Activated naive CD4-positive, alpha-beta T cell (primary cell): ENCODE measurements around the gene KLHL9.

Source experiments
- DNase-seq, 4 experiments: peaks; one replicate each; lab custom pipeline; 2025; lab: John Stamatoyannopoulos, UW

KLHL9 gene

DNA sequence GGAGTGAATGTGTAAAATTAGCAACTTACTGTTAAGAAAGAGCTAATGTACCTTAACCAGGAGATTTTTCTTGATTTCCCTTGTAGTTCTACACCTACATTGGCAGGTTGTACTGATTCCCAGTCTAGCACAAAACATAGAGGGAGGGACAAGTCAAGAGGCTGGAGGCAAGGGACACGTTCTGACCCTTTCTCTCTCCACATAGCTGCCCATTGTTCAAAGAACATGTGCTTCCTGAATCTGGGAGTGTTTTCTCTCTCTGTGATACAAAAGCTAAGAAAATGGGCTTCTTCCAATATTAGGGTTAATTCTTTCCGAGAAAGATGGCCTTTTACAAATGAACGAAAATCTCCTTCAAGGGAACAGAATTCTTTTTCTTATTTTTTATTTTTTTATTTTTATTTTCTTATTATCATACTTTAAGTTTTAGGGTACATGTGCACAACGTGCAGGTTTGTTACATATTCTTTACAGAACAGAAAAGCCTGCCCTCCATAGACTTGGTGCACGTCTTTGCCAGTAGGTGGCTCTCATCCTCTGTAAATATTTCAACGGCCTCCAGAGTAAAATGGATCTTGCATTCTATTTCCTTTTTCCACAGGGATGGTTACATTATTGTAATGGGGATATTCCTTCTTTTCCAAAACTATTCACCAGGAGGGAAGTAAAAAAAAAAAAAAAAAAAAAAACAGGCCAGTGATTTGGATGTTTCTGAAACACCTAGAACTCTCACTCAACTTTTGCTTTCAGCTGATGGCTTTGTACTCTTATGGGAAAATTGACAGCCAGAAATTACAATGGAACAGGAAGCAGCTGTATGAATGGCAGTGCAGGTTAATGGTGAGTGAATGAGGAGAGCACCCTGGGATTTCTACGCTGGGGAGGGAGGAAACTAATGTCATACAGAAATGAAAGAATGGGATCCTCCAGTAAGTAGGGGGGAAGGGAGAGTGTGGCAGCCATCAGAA is 17.0 kb downstream of the KLHL9 start:
- DNase-seq, result no peak

DNA sequence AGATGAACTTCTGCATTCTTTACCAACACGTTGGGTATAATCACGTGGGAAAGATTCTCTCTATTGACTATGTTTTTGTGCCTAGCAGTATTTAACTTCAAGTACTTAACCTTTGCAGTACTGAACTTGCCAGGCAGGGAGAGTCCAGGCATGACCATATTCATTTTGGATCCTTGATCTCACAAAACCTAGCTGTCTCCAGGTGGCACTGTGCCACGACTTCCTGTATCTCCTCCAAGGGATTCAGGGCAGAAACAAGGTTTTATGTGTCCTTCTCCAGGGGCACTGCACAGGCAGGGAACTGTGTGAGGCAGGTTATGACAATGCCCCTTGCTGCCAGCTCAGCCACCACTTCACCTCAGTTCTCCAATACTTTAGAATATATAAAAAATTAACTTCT is 18.3 kb downstream of the KLHL9 start:
- DNase-seq, result no peak

GRCh38 chr9:21316032-21316842 is 19.0 kb downstream of the KLHL9 start:
- DNase-seq, result no peak

DNA sequence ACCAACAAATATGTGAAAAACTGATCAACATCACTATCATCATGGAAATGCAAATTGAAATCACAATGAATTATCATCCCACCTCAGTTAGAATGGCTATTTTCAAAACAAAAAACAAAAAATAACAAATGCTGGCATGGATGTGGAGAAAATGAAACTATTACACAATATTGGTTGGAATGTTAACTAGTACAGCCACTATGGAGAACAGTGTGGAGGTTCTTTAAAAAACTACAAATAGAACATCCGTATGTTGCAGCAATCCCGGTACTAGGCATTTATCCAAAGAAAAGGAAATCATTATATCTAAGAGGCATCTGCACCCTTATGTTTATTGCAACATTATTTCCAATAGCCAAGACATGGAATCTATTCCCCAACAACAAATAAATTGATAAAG is 21.1 kb downstream of the KLHL9 start:
- DNase-seq, result no peak

GRCh38 chr9:21311889-21312288 is 23.3 kb downstream of the KLHL9 start:
- no peak for DNase-seq

GRCh38 chr9:21305213-21305612 is 30.0 kb downstream of the KLHL9 start, which contains the start of gene IFNA5:
Gene IFNA5, minus strand, starts transcription at chr9:21305313. Its CDS starts 57 bp downstream, at chr9:21305256.
- DNase-seq, result no peak

DNA sequence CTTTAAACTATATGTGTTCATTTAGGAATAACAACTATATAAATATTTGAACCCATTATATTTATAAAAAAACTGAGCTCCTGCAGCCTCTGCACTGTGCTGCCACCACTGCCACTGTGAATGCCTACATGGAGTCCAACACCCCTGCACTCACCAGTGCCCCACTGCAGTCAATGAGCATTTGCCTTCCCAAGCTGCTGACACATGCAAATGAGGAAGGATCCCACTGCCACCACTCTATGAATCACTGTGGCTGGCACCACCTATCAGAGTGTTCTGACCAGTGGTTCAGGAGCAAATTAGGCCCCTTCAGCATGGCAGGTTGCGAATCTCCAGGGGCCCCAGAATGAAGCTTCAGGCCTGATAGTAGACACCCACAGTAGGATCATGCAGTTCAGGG is 39.2 kb downstream of the KLHL9 start:
- no peak for DNase-seq

- DNase-seq, result no peak
These were observed 40.2 kb downstream of the KLHL9 start for GRCh38 chr9:21294904-21295538.

DNA sequence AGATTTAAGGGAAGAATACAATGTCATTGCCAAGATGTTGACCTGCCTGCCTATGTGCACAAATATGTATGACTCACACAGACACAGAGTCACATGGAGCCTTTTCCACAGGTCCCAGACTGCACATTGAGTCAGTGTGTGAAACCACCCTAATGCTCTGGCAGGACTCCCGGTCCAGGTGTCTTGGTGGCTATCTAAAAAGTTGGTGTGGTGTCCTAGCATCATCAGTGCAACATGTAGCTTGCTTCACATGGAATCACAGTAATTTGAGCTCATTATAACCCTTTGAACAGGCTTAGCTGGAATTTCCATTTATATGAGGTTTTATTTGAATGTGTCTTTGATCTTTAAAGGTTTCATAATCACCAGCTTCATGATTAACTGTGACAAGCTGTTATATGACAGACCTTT is 40.8 kb downstream of the KLHL9 start:
- no peak for DNase-seq

- no peak for DNase-seq
These were observed 45.4 kb downstream of the KLHL9 start for GRCh38 chr9:21289848-21290247.

DNA sequence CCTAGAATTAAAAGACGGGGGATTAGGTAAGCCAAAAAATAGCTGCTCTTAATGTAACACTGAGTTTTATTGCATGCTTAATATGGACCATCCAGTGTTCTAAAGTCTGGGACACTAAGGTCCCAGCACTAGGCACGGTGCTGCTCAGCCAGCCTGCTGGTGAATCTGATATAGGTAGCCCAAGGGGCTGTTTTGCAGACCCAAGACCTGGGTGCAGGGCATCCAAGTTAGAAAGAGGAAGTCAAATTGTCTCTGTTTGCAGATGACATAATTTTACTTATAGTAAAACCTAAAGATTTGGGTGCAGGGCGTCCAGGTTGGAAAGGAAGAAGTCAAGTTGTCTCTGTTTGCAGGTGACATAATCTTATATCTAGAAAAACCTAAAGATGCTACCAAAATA is 47.9 kb downstream of the KLHL9 start:
- DNase-seq, result no peak

- DNase-seq, result no peak
These were observed 48.5 kb downstream of the KLHL9 start for GRCh38 chr9:21286659-21287058.

DNA sequence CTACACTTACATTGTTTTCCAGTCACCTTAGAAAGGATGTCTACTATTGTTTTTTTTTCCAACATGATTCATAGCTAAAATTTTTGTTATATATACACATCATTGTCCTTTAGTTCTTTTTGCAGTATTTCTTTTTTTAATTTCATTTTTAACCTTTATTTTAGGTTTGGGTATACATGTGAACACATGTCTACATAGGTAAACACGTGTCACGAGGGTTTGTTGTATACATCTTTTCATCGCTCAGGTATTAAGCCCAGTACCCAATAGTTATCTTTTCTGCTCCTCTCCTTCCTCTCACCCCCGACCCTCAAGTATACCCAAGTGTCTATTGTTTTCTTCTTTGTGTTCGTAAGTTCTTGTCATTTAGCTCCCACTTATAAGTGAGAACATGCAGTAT is 49.1 kb downstream of the KLHL9 start:
- DNase-seq, result no peak

DNA sequence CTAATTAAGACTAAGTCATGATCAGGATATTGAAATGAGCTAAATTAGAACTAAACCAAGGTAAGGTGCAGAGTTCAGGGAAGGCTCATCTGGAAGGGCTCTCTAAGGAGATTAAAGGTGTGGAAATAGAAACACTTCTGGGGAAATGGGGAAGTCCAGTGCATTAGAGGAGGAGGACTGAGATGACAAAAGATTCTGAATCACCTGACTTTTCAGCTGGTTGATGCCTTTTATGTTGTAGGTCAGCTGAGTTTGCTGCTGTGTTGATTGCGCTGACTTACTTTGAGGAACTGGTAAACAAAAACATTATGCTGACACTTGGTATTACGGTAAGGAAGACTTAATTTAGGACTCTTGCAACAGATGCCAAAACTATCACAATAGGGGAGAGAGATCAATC is 53.9 kb downstream of the KLHL9 start:
- DNase-seq, result no peak
